ENCODE results near the gene DNAH9.

DNAH9 gene

GRCh38 chr17:11704041-11704440 is 105.8 kb downstream of the DNAH9 start:
- TF ChIP-seq, protein P1, sequence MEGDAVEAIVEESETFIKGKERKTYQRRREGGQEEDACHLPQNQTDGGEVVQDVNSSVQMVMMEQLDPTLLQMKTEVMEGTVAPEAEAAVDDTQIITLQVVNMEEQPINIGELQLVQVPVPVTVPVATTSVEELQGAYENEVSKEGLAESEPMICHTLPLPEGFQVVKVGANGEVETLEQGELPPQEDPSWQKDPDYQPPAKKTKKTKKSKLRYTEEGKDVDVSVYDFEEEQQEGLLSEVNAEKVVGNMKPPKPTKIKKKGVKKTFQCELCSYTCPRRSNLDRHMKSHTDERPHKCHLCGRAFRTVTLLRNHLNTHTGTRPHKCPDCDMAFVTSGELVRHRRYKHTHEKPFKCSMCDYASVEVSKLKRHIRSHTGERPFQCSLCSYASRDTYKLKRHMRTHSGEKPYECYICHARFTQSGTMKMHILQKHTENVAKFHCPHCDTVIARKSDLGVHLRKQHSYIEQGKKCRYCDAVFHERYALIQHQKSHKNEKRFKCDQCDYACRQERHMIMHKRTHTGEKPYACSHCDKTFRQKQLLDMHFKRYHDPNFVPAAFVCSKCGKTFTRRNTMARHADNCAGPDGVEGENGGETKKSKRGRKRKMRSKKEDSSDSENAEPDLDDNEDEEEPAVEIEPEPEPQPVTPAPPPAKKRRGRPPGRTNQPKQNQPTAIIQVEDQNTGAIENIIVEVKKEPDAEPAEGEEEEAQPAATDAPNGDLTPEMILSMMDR (IDR thresholded peaks at IDR 0.05; ENCODE audit: low read depth, low read length): no peak

DNA sequence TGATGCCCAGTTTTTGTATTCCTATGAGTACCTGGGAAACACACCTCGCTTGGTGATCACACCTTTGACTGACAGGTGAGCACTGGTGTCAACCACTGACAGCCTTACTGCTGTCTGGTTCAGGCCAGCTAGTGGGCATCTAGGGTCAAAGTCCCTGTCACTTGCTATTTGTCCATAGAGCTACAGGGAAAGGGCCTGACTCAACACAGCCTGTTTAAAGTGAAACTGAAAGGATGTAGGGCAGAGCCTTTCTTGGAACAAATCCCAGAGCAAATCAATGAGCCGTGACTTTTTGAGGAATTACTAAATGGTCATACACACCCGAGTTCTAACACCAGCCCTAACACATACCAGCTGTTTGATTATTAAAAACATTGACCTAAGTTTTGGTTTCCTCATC is 106.8 kb downstream of the DNAH9 start:
- TF ChIP-seq, protein P1 (IDR thresholded peaks at IDR 0.05; ENCODE audit: low read depth, low read length): no peak
- DNase-seq (ENCODE audit: extremely low read depth, low read depth): no peak

More at GRCh38 chr17:11704041-11704440, 105.8 kb downstream of the DNAH9 start:
- DNase-seq (ENCODE audit: extremely low read depth, low read depth): no peak

- TF ChIP-seq, protein P1 (IDR thresholded peaks at IDR 0.05; ENCODE audit: low read depth, low read length): no peak
- no peak for DNase-seq (ENCODE audit: extremely low read depth, low read depth)
These were observed 109.3 kb downstream of the DNAH9 start for GRCh38 chr17:11707586-11707985.

DNA sequence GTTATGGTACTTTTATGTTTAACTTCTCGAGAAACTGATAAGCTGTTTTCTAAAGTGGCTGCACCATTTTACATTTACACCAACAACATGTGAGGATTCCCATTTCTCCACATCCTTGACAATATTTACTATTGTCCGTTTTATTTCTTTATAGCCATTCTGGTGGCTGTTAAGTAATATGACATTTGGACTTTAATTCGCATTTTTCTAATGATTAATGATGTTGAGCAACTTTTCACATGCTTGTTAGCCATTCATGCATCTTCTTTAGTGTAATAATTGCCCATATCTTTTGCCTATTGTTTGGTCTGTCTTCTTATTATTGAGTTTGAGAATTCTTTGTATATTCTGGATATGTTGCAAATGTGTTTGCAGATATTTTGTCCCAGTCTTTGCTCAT is 114.2 kb downstream of the DNAH9 start:
- TF ChIP-seq, protein P1 (IDR thresholded peaks at IDR 0.05; ENCODE audit: low read depth, low read length): no peak
- DNase-seq (ENCODE audit: extremely low read depth, low read depth): no peak

DNA sequence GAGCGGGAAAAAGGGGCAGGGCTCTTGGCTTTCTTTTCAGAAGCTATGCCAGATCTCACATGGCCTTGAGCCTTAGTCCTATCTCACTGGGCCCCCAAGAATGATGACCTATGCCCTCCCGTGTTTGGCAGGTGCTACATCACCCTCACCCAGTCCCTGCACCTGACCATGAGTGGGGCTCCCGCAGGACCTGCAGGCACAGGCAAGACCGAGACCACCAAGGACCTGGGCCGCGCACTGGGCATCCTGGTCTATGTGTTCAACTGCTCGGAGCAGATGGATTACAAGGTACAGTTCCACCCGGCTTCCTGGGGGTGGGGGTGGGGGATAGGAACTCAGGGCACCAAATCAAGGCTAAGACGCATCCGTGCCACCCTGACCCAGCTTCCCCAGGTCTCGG is 120.9 kb downstream of the DNAH9 start:
- TF ChIP-seq, protein P1 (IDR thresholded peaks at IDR 0.05; ENCODE audit: low read depth, low read length): no peak
- no peak for DNase-seq (ENCODE audit: extremely low read depth, low read depth)

DNA sequence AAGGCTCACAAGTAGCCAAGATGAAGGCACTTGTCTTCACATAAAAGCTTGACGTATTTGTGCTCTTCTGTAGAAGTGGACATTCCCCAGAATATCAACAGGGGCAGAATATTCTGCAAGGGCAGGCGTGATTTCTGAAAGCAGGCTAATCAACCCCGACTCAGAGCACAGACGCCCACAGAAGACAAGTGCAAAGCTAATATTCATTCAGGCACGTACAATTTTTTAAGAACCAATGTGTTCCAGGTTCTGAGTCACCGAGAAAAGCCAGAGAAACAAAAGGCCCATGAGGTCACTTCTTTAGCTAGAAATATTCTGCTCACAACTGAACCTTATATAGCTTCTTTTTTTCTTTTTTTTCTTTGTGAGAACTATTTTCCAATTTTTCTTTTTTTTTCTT is 121.6 kb downstream of the DNAH9 start:
- no peak for DNase-seq (ENCODE audit: extremely low read depth, low read depth)
- TF ChIP-seq, protein P1 (IDR thresholded peaks at IDR 0.05; ENCODE audit: low read depth, low read length): no peak

DNA sequence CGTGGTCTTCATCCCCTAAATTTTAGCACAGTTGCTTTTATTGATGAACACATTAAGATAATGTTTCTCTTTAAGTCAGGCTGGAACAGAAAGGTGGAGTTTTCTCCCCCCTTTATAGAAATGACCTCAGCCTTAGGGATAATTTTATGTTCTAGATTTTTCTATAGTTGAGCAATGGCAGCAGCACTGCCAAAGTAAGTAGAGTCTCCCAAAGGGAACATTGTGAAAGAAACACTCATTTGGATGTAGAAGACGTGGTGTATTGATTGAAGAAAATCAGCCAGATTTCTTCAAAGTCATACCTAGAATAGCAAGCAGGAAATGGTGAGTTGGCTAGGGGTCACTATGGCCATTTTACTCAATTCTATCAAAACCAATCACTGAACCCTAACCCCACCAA is 122.5 kb downstream of the DNAH9 start:
- TF ChIP-seq, protein P1 (IDR thresholded peaks at IDR 0.05; ENCODE audit: low read depth, low read length): no peak
- DNase-seq (ENCODE audit: extremely low read depth, low read depth): no peak

Data from AG09319 (cell line).